ENCODE data around the gene ABCF1. TPM values are rescaled to one million over a fixed set of nuclear protein-coding genes. Genes with fewer than 3 reads are reported as not detected.

The ABCF1 gene
- total and polyA plus RNA-seq, 9 of the 15 experiments (the other 6 are each of a cell fraction or from before 2014, with no cell fraction given): 41.6 to 193 (median 102) TPM

DNA sequence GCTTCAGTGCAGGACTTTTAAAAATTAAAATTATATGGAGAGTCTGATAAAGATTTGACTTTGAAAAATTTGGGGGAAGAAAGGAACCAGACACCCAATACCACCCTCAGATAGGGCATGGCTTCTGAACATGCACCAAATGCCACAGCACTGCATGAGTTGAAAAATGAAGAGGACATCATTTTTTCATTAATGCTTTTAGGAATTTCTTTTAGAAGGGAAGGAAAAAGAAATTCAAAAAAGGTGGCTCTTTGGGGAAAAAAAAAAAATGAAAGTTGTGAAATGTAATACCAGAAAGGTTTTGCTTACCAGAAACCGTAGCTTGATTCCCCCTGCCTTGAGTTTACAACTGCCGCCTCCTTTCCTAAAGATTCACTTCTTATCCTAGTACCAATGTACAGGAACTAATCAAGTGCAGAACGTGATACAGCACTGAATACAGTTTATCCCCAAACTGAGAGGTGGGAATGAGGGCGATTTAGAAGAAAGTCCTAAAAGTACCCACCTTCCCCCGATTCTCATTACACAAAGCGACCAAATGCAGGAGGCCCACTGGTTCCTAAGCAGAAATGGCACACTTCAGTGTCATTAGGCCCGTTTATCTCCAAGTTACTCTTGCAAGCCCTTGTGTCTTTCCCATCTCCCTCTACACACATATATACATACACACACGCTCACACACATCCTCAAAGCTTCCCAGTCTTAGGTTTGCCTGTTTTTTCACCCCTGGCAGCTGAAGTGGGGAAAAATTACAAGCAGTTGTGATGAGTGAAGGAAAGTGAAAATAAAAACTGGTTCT is 43.0 kb downstream of the ABCF1 start (continued):
- TF ChIP-seq, protein P1, sequence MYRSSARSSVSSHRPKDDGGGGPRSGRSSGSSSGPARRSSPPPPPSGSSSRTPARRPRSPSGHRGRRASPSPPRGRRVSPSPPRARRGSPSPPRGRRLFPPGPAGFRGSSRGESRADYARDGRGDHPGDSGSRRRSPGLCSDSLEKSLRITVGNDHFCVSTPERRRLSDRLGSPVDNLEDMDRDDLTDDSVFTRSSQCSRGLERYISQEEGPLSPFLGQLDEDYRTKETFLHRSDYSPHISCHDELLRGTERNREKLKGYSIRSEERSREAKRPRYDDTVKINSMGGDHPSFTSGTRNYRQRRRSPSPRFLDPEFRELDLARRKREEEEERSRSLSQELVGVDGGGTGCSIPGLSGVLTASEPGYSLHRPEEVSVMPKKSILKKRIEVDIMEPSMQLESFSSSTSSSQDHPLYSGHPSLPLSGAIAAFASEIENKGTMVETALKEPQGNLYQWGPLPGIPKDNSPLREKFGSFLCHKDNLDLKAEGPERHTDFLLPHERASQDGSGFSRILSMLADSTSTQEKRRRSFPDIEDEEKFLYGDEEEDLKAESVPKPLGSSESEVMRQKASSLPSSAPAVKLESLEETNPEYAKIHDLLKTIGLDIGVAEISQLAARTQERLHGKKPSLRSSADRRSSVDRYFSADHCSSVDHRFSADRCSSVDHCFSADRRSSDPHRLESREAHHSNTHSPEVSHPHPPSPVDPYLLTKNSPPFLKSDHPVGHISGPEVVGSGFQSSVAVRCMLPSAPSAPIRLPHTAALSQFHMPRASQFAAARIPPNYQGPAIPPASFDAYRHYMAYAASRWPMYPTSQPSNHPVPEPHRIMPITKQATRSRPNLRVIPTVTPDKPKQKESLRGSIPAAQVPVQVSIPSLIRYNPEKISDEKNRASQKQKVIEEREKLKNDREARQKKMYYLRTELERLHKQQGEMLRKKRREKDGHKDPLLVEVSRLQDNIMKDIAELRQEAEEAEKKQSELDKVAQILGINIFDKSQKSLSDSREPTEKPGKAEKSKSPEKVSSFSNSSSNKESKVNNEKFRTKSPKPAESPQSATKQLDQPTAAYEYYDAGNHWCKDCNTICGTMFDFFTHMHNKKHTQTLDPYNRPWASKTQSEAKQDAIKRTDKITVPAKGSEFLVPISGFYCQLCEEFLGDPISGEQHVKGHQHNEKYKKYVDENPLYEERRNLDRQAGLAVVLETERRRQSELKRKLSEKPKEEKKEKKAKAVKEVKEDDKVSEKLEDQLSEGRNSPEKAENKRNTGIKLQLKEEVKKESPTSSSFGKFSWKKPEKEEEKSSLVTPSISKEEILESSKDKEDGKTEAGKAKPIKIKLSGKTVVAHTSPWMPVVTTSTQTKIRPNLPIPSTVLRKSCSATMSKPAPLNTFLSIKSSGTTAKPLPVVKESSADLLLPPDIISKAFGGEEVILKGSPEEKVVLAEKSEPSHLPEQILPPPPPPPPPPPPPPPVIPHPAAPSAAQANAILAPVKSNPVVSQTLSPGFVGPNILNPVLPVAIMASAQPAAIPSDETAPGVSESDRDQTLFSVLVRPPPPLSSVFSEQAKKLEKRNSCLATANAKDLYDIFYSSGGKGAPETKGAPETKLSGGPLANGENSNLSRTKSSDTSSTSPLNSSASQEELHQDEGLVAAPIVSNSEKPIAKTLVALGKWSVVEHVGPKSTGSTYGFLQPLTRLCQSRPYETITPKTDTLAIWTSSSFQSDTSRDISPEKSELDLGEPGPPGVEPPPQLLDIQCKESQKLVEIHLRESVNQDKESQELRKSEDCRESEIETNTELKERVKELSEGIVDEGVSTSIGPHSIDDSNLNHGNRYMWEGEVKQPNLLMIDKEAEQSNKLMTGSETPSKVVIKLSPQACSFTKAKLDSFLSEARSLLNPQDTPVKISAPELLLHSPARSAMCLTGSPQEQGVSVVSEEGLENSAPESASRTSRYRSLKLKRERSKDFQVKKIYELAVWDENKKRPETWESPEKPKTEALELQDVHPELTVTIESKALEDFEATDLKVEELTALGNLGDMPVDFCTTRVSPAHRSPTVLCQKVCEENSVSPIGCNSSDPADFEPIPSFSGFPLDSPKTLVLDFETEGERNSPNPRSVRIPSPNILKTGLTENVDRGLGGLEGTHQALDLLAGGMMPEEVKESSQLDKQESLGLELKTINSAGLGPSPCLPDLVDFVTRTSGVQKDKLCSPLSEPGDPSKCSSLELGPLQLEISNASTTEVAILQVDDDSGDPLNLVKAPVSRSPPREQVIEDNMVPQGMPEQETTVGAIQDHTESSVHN (IDR thresholded peaks at IDR 0.05; ENCODE audit: borderline replicate concordance in 1 of 2, low read depth in 1 of 2): no peak
- TF ChIP-seq, protein P2, sequence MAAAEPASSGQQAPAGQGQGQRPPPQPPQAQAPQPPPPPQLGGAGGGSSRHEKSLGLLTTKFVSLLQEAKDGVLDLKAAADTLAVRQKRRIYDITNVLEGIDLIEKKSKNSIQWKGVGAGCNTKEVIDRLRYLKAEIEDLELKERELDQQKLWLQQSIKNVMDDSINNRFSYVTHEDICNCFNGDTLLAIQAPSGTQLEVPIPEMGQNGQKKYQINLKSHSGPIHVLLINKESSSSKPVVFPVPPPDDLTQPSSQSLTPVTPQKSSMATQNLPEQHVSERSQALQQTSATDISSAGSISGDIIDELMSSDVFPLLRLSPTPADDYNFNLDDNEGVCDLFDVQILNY (CRISPR knock-in tag; IDR thresholded peaks at IDR 0.05): no peak
- TF ChIP-seq NR4A1 (CRISPR knock-in tag; IDR thresholded peaks at IDR 0.05): 0 out of 2 replicates have a peak, but pooled peaks have one; percentile 14
- TF ChIP-seq NR4A1 (tag; IDR thresholded peaks at IDR 0.05): no peak
- no peak for TF ChIP-seq TEAD4 (IDR thresholded peaks at IDR 0.05; ENCODE audit: low read length)
- TF ChIP-seq TEAD4 (CRISPR knock-in tag; IDR thresholded peaks at IDR 0.05; ENCODE audit: borderline replicate concordance): no peak
- TF ChIP-seq FOS (IDR thresholded peaks at IDR 0.05; ENCODE audit: extremely low read depth, insufficient read length): no peak
- TF ChIP-seq, protein P3, sequence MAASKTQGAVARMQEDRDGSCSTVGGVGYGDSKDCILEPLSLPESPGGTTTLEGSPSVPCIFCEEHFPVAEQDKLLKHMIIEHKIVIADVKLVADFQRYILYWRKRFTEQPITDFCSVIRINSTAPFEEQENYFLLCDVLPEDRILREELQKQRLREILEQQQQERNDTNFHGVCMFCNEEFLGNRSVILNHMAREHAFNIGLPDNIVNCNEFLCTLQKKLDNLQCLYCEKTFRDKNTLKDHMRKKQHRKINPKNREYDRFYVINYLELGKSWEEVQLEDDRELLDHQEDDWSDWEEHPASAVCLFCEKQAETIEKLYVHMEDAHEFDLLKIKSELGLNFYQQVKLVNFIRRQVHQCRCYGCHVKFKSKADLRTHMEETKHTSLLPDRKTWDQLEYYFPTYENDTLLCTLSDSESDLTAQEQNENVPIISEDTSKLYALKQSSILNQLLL (CRISPR knock-in tag; IDR thresholded peaks at IDR 0.05; ENCODE audit: borderline replicate concordance): no peak
- TF ChIP-seq ZC3H4 (CRISPR knock-in tag; IDR thresholded peaks at IDR 0.05; ENCODE audit: borderline replicate concordance): no peak
- TF ChIP-seq MTA3 (IDR thresholded peaks at IDR 0.05; ENCODE audit: borderline replicate concordance): peak; percentile 60
- TF ChIP-seq ZNF77 (CRISPR knock-in tag; IDR thresholded peaks at IDR 0.05): 0 out of 2 replicates have a peak, but pooled peaks have one; percentile 73
- peak; percentile 55; the same call in 1 of the 2 replicates for TF ChIP-seq ZNF561 (CRISPR knock-in tag; conservative IDR thresholded peaks at IDR 0.05)
- no peak for TF ChIP-seq HNRNPH1 (optimal IDR thresholded peaks at IDR 0.05; ENCODE audit: low read depth, low read length)
- TF ChIP-seq, protein P4, sequence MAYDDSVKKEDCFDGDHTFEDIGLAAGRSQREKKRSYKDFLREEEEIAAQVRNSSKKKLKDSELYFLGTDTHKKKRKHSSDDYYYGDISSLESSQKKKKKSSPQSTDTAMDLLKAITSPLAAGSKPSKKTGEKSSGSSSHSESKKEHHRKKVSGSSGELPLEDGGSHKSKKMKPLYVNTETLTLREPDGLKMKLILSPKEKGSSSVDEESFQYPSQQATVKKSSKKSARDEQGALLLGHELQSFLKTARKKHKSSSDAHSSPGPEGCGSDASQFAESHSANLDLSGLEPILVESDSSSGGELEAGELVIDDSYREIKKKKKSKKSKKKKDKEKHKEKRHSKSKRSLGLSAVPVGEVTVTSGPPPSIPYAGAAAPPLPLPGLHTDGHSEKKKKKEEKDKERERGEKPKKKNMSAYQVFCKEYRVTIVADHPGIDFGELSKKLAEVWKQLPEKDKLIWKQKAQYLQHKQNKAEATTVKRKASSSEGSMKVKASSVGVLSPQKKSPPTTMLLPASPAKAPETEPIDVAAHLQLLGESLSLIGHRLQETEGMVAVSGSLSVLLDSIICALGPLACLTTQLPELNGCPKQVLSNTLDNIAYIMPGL (CRISPR knock-in tag; IDR thresholded peaks at IDR 0.05): no peak
- no peak for TF ChIP-seq U2AF2 (optimal IDR thresholded peaks at IDR 0.05; ENCODE audit: low read depth, low read length)

Measured in K562 (cell line).